Keratinocyte (primary cell): ENCODE data around the gene LARGE1. TPM values are rescaled to one million over a fixed set of nuclear protein-coding genes. Genes with fewer than 3 reads are reported as not detected.

Experiments used
- DNase-seq: peaks from one replicate; pipeline ENCODE4 v3.0.0-alpha.2; 2011; ENCODE audit warnings: low read depth, missing footprints, low spot score
- FAIRE-seq: peaks from 2 replicates; lab custom pipeline; 2011; peaks lifted over from hg19 to GRCh38; lab: Jason Lieb, UNC
- H2AFZ ChIP-seq: 2 replicates; pipeline ENCODE4 v1.6.0; 2012; ENCODE audit warnings: low read length, control low read depth, inconsistent platforms; ENCODE audit not compliant: control insufficient read depth
- H3K27ac ChIP-seq: 2 replicates; pipeline ENCODE4 v1.5.1; 2011; ENCODE audit warnings: low read length; ENCODE audit not compliant: control insufficient read depth, insufficient read depth
- H3K27me3 ChIP-seq: 3 replicates; pipeline ENCODE4 v1.6.0; 2011; ENCODE audit warnings: low read length; ENCODE audit not compliant: control insufficient read depth, insufficient read depth; ENCODE audit errors: extremely low read depth
- H3K36me3 ChIP-seq, 2 experiments: 2 replicates in 1 of 2; 3 replicates in 1 of 2; pipeline ENCODE4 v1.5.1; 2011; ENCODE audit warnings: low read length in 2 of 2, mild to moderate bottlenecking in 1 of 2; ENCODE audit not compliant: control insufficient read depth in 2 of 2, insufficient read depth in 2 of 2; ENCODE audit errors: extremely low read depth in 1 of 2
- H3K4me1 ChIP-seq: 3 replicates; pipeline ENCODE4 v1.5.1; 2011; ENCODE audit warnings: low read length; ENCODE audit not compliant: control insufficient read depth, insufficient read depth; ENCODE audit errors: extremely low read depth
- H3K4me2 ChIP-seq: 3 replicates; pipeline ENCODE4 v1.6.0; 2011; ENCODE audit warnings: low read depth, low read length; ENCODE audit not compliant: control insufficient read depth, insufficient read depth; ENCODE audit errors: extremely low read depth
- H3K4me3 ChIP-seq, 3 experiments: fragments of 200-600 bp in 1 of 3; sonication (generic) in 1 of 3; 2 replicates in 2 of 3; 3 replicates in 1 of 3; pipeline ENCODE4 v1.5.1; 2011 to 2016; ENCODE audit warnings: low read length in 3 of 3, mild to moderate bottlenecking in 3 of 3, control low read depth in 2 of 3, inconsistent platforms in 1 of 3, low read depth in 1 of 3, mixed read lengths in 1 of 3, mixed run types in 1 of 3, moderate library complexity in 1 of 3; ENCODE audit not compliant: control insufficient read depth in 2 of 3, insufficient read depth in 2 of 3; ENCODE audit errors: extremely low read depth in 1 of 3
- H3K79me2 ChIP-seq: 2 replicates; pipeline ENCODE4 v1.6.0; 2012; ENCODE audit warnings: low read length; ENCODE audit not compliant: control insufficient read depth, insufficient read depth
- H3K9ac ChIP-seq: 3 replicates; pipeline ENCODE4 v1.6.0; 2011; ENCODE audit warnings: low read length; ENCODE audit not compliant: control insufficient read depth, insufficient read depth; ENCODE audit errors: extremely low read depth
- H3K9me1 ChIP-seq: 3 replicates; pipeline ENCODE4 v1.6.0; 2011; ENCODE audit warnings: low read length; ENCODE audit not compliant: control insufficient read depth, insufficient read depth; ENCODE audit errors: extremely low read depth
- H3K9me3 ChIP-seq: 2 replicates; pipeline ENCODE4 v1.5.1; 2012; ENCODE audit warnings: low read depth, low read length; ENCODE audit not compliant: control insufficient read depth
- H4K20me1 ChIP-seq: 3 replicates; pipeline ENCODE4 v1.6.0; 2011; ENCODE audit warnings: low read length; ENCODE audit not compliant: control insufficient read depth, insufficient read depth; ENCODE audit errors: extremely low read depth
- CTCF ChIP-seq, 3 experiments: IDR thresholded peaks in 1 of 3; conservative IDR thresholded peaks in 1 of 3; optimal IDR thresholded peaks in 1 of 3; 2 replicates in 2 of 3; 3 replicates in 1 of 3; pipeline versions ENCODE3 to v1.5.1; 2011; ENCODE audit warnings: low read length in 3 of 3, mild to moderate bottlenecking in 3 of 3, moderate library complexity in 2 of 3, control low read depth in 1 of 3, inconsistent platforms in 1 of 3; ENCODE audit not compliant: insufficient read depth in 2 of 3; ENCODE audit errors: extremely low read depth in 1 of 3
- EZH2 ChIP-seq: IDR thresholded peaks from one replicate; pipeline ENCODE4 v1.6.1; 2012; ENCODE audit warnings: inconsistent platforms, mild to moderate bottlenecking, low read length, moderate library complexity
- dilution Hi-C: fragments of 300-500 bp; cut with MboI; formaldehyde crosslinking; loops from one replicate; pipeline ENCODE4 v1.7.0; 2020; ENCODE audit warnings: low sequenced_read_pairs; ENCODE audit not compliant: extremely low pct_ligation_motif_present
- polyA plus RNA-seq, 5 experiments: library from polyadenylated mRNA; depleted of rRNA in 3 of 5; stranded (reverse) in 3 of 5; stranded (forward) in 1 of 5; unstranded in 1 of 5; fragments of >200 nt; gene quantifications; 1 replicate in 1 of 5; 2 replicates in 3 of 5; 3 replicates in 1 of 5; pipeline versions ENCODE4 v1.2.1 to v1.2.3, GENCODE V29; 2011 to 2012; ENCODE audit warnings: missing spikeins in 2 of 5, low read depth in 1 of 5, low replicate concordance in 1 of 5

LARGE1 gene
- polyA plus RNA-seq, 1 donor (not counting 4 experiments of a cell fraction or from before 2014, with no cell fraction given), result 4.5 TPM

GRCh38 chr22:33593818-33594217 is 326.5 kb downstream of the LARGE1 start:
- TF ChIP-seq CTCF (optimal IDR thresholded peaks at IDR 0.05 in 1 of 3, IDR thresholded peaks at IDR 0.05 in 1 of 3, conservative IDR thresholded peaks at IDR 0.05 in 1 of 3; ENCODE audit: extremely low read depth in 1 of 3, insufficient read depth in 2 of 3, low read length in 3 of 3) (no peak), EZH2 (no peak)

GRCh38 chr22:33591946-33592345 is 328.3 kb downstream of the LARGE1 start:
- dilution Hi-C loops, result no loop called here
- no peak for FAIRE-seq

More at GRCh38 chr22:33593818-33594217, 326.5 kb downstream of the LARGE1 start:
- no peak overlapping the region for H3K9ac ChIP-seq
- no peak overlapping the region for H3K4me3 ChIP-seq
- no peaks in the 10 kb centered on the region for H3K27me3 ChIP-seq
- FAIRE-seq (no peak), DNase-seq (no peak)
- H3K27ac ChIP-seq, result no peak overlapping the region
- H3K79me2 ChIP-seq, result no peaks in the 10 kb centered on the region
- no peaks in the 10 kb centered on the region for H3K4me1 ChIP-seq
- H3K9me3 ChIP-seq, result no peaks in the 10 kb centered on the region
- H4K20me1 ChIP-seq, result no peaks in the 10 kb centered on the region
- H2AFZ ChIP-seq, result no peak overlapping the region
- dilution Hi-C loops, result no loop called here
- H3K9me1 ChIP-seq, result no peaks in the 10 kb centered on the region
- H3K4me2 ChIP-seq, result no peak overlapping the region
- no peaks in the 10 kb centered on the region for H3K36me3 ChIP-seq

More at GRCh38 chr22:33591946-33592345, 328.3 kb downstream of the LARGE1 start:
- H3K9me3 ChIP-seq, result no peaks in the 10 kb centered on the region
- no peak for DNase-seq
- no peaks in the 10 kb centered on the region for H3K36me3 ChIP-seq
- no peak overlapping the region for H3K4me2 ChIP-seq
- no peaks in the 10 kb centered on the region for H3K27me3 ChIP-seq
- no peak overlapping the region for H3K9ac ChIP-seq
- H4K20me1 ChIP-seq, result no peaks in the 10 kb centered on the region
- no peak overlapping the region for H3K4me3 ChIP-seq
- no peaks in the 10 kb centered on the region for H3K4me1 ChIP-seq
- no peak overlapping the region for H2AFZ ChIP-seq
- no peaks in the 10 kb centered on the region for H3K79me2 ChIP-seq
- no peaks in the 10 kb centered on the region for H3K9me1 ChIP-seq
- H3K27ac ChIP-seq, result no peak overlapping the region
- TF ChIP-seq CTCF (optimal IDR thresholded peaks at IDR 0.05 in 1 of 3, IDR thresholded peaks at IDR 0.05 in 1 of 3, conservative IDR thresholded peaks at IDR 0.05 in 1 of 3; ENCODE audit: extremely low read depth in 1 of 3, insufficient read depth in 2 of 3, low read length in 3 of 3) (no peak), EZH2 (no peak)
